Karpas-422 (cell line): ENCODE measurements around the gene MAX. TPM values are rescaled to one million over a fixed set of nuclear protein-coding genes. Genes with fewer than 3 reads are reported as not detected.

Experiments used
- DNase-seq: peaks from one replicate; pipeline ENCODE4 v3.0.0-alpha.2; 2015
- H2AFZ ChIP-seq: fragments of 200-600 bp; sonication (generic); 2 replicates; pipeline ENCODE4 v1.6.1; 2014; ENCODE audit warnings: antibody characterized with exemption, low read length, mixed read lengths
- H3K27ac ChIP-seq: fragments of 200-600 bp; sonication (generic); 2 replicates; pipeline ENCODE4 v1.5.1; 2014; ENCODE audit warnings: mild to moderate bottlenecking, low read length, moderate library complexity
- H3K27me3 ChIP-seq: fragments of 200-600 bp; sonication (generic); 2 replicates; pipeline ENCODE4 v1.6.1; 2014; ENCODE audit warnings: low read length, mixed read lengths
- H3K36me3 ChIP-seq: fragments of 200-600 bp; sonication (generic); 2 replicates; pipeline ENCODE4 v1.6.1; 2014; ENCODE audit warnings: low read length, mixed read lengths; ENCODE audit not compliant: insufficient read depth
- H3K4me1 ChIP-seq: fragments of 200-600 bp; sonication (generic); 2 replicates; pipeline ENCODE4 v1.6.1; 2014; ENCODE audit warnings: mild to moderate bottlenecking, low read length, mixed read lengths
- H3K4me2 ChIP-seq: fragments of 200-600 bp; sonication (generic); 2 replicates; pipeline ENCODE4 v1.6.1; 2014; ENCODE audit warnings: low read length, low read depth, mild to moderate bottlenecking; ENCODE audit not compliant: poor library complexity, severe bottlenecking
- H3K4me3 ChIP-seq: fragments of 200-600 bp; sonication (generic); 2 replicates; pipeline ENCODE4 v1.5.1; 2014; ENCODE audit warnings: mild to moderate bottlenecking, antibody characterized with exemption, low read length, mixed read lengths
- H3K79me2 ChIP-seq: fragments of 200-600 bp; sonication (generic); 2 replicates; pipeline ENCODE4 v1.6.1; 2014; ENCODE audit warnings: mild to moderate bottlenecking, low read length, mixed read lengths
- H3K9ac ChIP-seq: fragments of 200-600 bp; sonication (generic); 2 replicates; pipeline ENCODE4 v1.6.0; 2014; ENCODE audit warnings: low read length
- H3K9me2 ChIP-seq: fragments of 200-600 bp; sonication (generic), shearing (Covaris generic); replicated peaks from 2 replicates; pipeline ENCODE4 v1.6.0; 2014; ENCODE audit warnings: mild to moderate bottlenecking, low read length, moderate library complexity; ENCODE audit not compliant: insufficient read depth
- H3K9me3 ChIP-seq: fragments of 300-700, 200-600 bp; sonication (generic); 2 replicates; pipeline ENCODE4 v1.6.1; 2014; ENCODE audit warnings: low read length, mixed read lengths
- H4K20me1 ChIP-seq: fragments of 200-600 bp; sonication (generic); 2 replicates; pipeline ENCODE4 v1.6.1; 2014; ENCODE audit warnings: mild to moderate bottlenecking, antibody characterized with exemption, low read length, low read depth; ENCODE audit not compliant: insufficient read depth
- total RNA-seq: library from RNA; depleted of rRNA; stranded (reverse); fragments of >200 nt; shearing (Covaris generic); gene quantifications from 2 replicates; pipeline ENCODE4 v1.2.3, GENCODE V29; 2014; ENCODE audit warnings: low replicate concordance

The MAX gene
- total RNA-seq, 1 experiment from 2014 or later: 124 TPM

DNA sequence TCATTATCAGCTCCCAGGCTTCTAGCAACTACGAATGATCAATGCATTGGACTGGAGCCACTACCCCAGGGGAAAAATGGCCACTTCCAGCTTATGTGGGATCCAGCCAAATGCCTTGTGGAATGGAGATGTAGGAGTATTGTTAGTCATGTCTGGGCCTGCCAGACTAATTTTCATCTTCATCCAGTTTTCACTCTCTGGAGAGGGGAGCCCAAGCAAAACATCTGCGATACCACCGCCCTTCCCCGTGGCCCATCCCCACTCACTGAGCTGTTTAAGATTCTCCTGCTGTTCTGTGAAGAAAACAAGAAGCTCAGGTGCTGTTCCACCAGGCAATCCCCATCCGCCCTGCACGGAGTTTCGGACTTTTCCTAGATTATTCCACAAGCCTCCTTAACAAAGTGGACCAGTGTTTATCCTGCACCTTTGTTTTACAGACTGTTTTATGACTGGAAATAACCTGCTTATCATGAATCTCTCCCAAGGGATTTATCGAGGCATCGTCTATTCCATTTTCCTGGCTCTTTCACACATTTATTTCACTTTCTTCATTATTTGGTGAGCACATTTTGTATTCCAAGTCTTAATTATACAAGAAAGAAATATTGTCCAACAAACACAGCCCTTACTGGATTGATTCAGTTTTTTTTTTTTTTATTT, 35.5 kb upstream of the MAX start:
- no peaks in the 10 kb centered on the region for H3K9me3 ChIP-seq
- H3K4me2 ChIP-seq: no peak overlapping the region
- H3K79me2 ChIP-seq: no peaks in the 10 kb centered on the region
- no peak for DNase-seq
- H3K4me1 ChIP-seq: no peaks in the 10 kb centered on the region
- no peak overlapping the region for H2AFZ ChIP-seq
- H4K20me1 ChIP-seq: no peaks in the 10 kb centered on the region
- no peaks in the 10 kb centered on the region for H3K9me2 ChIP-seq
- H3K9ac ChIP-seq: no peak overlapping the region
- no peak overlapping the region for H3K4me3 ChIP-seq
- no peaks in the 10 kb centered on the region for H3K36me3 ChIP-seq
- H3K27me3 ChIP-seq: no peaks in the 10 kb centered on the region
- H3K27ac ChIP-seq: no peak overlapping the region

DNA sequence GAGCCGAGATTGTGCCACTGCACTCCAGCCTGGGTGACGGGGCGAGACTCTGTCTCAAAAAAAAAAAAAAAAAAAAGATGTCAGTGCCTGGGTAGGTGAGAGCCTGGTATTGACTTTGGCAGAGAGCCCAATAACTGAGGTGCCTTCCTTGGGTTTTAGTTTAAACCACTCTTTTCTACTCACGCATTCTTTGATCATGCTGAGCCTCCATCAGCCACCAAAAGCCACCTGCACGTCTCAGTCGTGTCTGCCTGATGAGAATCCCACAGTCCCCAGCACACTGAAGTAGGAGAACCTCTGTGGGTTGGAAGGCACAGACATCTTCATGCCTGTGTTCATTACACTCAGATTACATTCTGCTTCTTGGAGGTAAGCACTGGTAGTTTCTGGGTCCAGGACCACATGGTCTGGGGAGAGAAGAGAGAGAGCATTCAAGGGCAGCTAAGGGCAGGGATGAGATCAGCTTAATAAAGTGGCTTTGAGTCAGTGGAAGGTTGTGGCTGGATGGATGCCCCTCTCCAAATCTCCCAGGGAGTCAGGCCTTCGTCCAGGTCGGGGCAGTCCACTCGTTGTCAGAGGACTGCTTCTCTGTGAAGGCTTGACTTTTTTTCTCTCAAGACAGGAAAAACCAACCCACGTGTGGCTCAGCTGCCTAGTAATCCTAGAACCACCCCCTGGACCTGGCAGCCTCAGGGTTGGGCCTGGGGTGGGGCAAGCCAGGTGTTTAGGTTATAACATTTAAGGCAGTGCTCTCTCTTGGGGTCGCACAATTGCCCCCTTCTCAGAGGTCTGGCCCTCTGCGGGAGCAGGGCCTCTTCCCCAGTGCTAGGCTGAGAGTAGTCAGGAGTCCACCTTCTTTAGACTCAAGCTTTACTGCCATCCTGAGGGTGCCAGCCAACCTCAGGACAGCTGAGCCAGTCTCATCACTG, 32.6 kb upstream of the MAX start:
- H3K9me2 ChIP-seq: no peaks in the 10 kb centered on the region
- H3K27me3 ChIP-seq: no peaks in the 10 kb centered on the region
- no peak overlapping the region for H3K9ac ChIP-seq
- H3K4me1 ChIP-seq: no peaks in the 10 kb centered on the region
- H3K9me3 ChIP-seq: no peaks in the 10 kb centered on the region
- no peak overlapping the region for H3K4me2 ChIP-seq
- no peak overlapping the region for H2AFZ ChIP-seq
- no peaks in the 10 kb centered on the region for H3K79me2 ChIP-seq
- no peaks in the 10 kb centered on the region for H4K20me1 ChIP-seq
- H3K27ac ChIP-seq: no peak overlapping the region
- DNase-seq: no peak
- H3K4me3 ChIP-seq: no peak overlapping the region
- H3K36me3 ChIP-seq: no peaks in the 10 kb centered on the region

DNA sequence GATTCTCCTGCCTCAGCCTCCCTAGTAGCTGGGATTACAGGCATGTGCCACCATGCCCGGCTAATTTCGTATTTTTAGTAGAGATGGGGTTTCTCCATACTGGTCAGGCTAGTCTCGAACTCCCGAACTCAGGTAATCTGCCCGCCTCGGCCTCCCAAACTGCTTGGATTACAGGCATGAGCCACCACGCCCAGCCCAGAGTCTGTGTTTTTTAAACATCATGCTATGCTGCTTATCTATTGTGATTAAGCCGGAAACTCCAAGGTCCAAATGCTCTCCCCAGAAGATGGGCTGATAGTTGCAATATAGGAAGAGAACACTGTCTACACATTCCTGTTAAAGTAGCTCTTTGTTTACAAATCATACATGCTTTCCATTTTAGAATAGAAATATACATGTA, 30.5 kb upstream of the MAX start:
- H3K79me2 ChIP-seq: no peaks in the 10 kb centered on the region
- no peaks in the 10 kb centered on the region for H3K9me2 ChIP-seq
- no peak overlapping the region for H3K9ac ChIP-seq
- no peak for DNase-seq
- H3K4me3 ChIP-seq: no peak overlapping the region
- no peaks in the 10 kb centered on the region for H3K27me3 ChIP-seq
- H3K4me1 ChIP-seq: no peaks in the 10 kb centered on the region
- no peak overlapping the region for H3K27ac ChIP-seq
- H3K4me2 ChIP-seq: no peak overlapping the region
- no peak overlapping the region for H2AFZ ChIP-seq
- no peaks in the 10 kb centered on the region for H4K20me1 ChIP-seq
- H3K9me3 ChIP-seq: no peaks in the 10 kb centered on the region
- no peaks in the 10 kb centered on the region for H3K36me3 ChIP-seq

DNA sequence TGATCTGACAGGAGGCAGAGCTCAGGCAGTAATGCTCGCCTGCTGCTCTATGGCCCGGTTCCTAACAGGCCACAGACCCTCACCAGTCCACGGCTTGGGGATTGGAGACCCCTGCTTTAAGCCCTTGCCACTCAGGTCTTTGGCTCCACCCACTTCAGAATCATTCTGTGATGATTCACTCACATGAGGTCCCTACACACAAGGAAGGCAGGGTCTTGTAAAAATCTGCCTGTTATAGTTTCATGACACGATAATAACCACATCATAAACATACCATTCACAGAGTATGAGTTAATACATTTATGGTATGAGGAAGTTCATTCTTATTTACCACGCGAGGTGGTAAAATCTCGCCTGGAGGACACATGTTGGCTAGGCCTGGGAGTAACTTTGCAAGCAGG, 29.0 kb upstream of the MAX start:
- Histone ChIP-seq H3K4me1 (no peaks in the 10 kb centered on the region), H2AFZ (no peak overlapping the region), H3K79me2 (no peaks in the 10 kb centered on the region), H3K9ac (no peak overlapping the region), H4K20me1 (no peaks in the 10 kb centered on the region), H3K4me3 (no peak overlapping the region), H3K27me3 (no peaks in the 10 kb centered on the region), H3K9me3 (no peaks in the 10 kb centered on the region), H3K27ac (no peak overlapping the region), H3K36me3 (no peaks in the 10 kb centered on the region), H3K9me2 (0 out of 2 replicates have a peak, but pooled peaks cover 3% of the 10 kb centered on the region), H3K4me2 (no peak overlapping the region)
- no peak for DNase-seq

DNA sequence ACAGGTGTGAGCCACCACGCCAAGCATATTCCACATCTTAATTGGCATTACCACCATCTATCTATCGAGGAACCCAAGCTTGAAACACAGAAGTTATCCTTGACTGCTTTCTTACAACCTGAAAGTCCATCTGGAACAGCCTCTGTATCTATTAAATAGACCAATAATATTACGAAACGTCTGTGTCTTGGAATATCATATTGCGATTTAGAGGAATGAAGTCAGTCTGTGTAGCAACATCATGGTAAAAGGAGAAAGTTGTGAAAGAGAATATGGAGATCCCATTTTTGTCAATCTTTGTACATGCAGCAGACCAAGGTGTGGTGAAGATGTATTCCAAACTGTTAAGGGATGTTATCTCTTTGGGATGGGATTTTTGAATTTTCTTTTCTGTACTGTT, 25.8 kb upstream of the MAX start:
- no peak overlapping the region for H3K4me2 ChIP-seq
- no peaks in the 10 kb centered on the region for H3K27me3 ChIP-seq
- no peak overlapping the region for H3K4me3 ChIP-seq
- no peaks in the 10 kb centered on the region for H3K9me3 ChIP-seq
- H3K4me1 ChIP-seq: no peaks in the 10 kb centered on the region
- H4K20me1 ChIP-seq: no peaks in the 10 kb centered on the region
- 0 out of 2 replicates have a peak, but pooled peaks cover 3% of the 10 kb centered on the region for H3K9me2 ChIP-seq
- H3K79me2 ChIP-seq: no peaks in the 10 kb centered on the region
- no peak overlapping the region for H2AFZ ChIP-seq
- no peak overlapping the region for H3K27ac ChIP-seq
- no peak for DNase-seq
- H3K36me3 ChIP-seq: no peaks in the 10 kb centered on the region
- no peak overlapping the region for H3K9ac ChIP-seq

DNA sequence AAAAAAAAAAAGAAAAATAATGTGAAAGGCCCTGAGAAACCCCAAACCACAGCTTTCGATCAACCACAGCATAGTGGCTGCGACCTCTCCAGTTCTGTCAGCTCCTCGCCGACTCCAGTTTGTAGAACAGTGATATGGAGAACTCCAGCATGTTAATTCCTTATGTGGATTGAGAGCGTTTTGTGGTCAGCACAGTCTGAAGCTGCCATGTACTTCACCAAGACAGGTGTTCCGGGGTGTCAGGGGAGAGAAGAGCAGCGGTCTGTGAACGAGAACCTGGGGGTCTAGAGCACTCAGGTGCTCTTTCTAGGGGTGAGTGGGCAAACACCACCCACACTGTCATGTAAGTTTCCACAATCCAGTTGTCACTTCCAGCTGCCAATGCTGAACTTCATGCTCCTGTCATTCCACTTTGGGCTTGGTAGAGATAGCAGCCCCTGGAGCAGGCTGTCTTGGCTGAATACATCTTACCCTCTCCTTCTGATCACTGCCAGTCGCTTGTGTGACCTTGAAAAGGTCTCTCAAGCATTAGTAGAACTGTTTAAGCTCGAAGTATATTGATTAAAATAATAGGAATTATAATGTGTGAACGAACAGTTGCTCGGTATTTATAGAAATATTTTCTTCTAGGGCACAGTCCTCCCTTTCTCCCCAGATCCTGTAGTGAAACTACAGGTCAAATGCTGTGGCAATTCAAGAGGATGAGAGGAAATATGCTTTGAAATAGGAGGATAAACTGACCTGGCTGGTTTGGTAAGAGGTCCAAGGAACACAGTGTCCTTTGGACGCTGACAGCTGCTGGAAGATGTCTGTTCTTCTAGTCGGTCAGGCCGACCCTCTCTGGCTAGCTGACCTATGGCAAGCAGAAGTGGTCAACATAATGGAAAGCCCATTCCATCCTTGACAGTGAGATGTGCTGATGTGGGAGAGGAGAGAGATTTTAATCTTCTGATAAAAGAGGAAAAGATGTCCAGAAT, 15.7 kb upstream of the MAX start:
- H3K36me3 ChIP-seq: no peaks in the 10 kb centered on the region
- no peak overlapping the region for H3K9ac ChIP-seq
- H3K27me3 ChIP-seq: 0 out of 2 replicates have a peak, but pooled peaks cover 2% of the 10 kb centered on the region
- no peak for DNase-seq
- no peak overlapping the region for H3K4me3 ChIP-seq
- no peaks in the 10 kb centered on the region for H3K9me3 ChIP-seq
- no peak overlapping the region for H2AFZ ChIP-seq
- H4K20me1 ChIP-seq: no peaks in the 10 kb centered on the region
- no peak overlapping the region for H3K27ac ChIP-seq
- H3K79me2 ChIP-seq: no peaks in the 10 kb centered on the region
- H3K9me2 ChIP-seq: no peaks in the 10 kb centered on the region
- peaks cover 12% of the 10 kb centered on the region for H3K4me1 ChIP-seq
- no peak overlapping the region for H3K4me2 ChIP-seq

DNA sequence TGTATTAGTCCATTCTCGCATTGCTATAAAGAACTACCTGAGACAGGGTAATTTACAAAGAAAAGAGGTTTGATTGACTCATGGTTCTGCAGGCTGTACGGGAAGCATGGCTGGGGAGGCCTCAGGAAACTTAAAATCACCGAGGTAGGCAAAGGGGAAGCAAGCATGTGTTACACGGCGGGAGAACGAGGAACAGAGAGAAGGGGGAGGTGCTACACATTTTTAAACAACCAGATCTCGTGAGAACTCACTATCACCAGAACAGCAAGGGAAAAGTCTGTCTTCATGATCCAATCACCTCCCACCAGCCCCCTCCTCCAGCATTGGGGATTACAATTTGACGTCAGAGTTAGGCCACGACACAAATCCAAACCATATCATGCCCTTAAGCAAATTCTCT, 13.3 kb upstream of the MAX start:
- H3K4me3 ChIP-seq: no peak overlapping the region
- H3K4me2 ChIP-seq: no peak overlapping the region
- no peak overlapping the region for H3K9ac ChIP-seq
- 0 out of 2 replicates have a peak, but pooled peaks cover 2% of the 10 kb centered on the region for H3K27me3 ChIP-seq
- H2AFZ ChIP-seq: no peak overlapping the region
- no peak overlapping the region for H3K27ac ChIP-seq
- H3K36me3 ChIP-seq: no peaks in the 10 kb centered on the region
- peaks cover 12% of the 10 kb centered on the region for H3K4me1 ChIP-seq
- H3K9me3 ChIP-seq: no peaks in the 10 kb centered on the region
- H3K9me2 ChIP-seq: no peaks in the 10 kb centered on the region
- peak; percentile 48 for DNase-seq
- H3K79me2 ChIP-seq: no peaks in the 10 kb centered on the region
- H4K20me1 ChIP-seq: no peaks in the 10 kb centered on the region
